Choroid plexus epithelial cell (primary cell): ENCODE data around the gene NEDD4.

Experiments used
- DNase-seq: peaks from one replicate; pipeline ENCODE4 v3.0.0-alpha.2; 2010; ENCODE audit warnings: low read depth
- H3K4me3 ChIP-seq: 2 replicates; pipeline ENCODE4 v1.5.1; 2011; ENCODE audit warnings: low read depth, mild to moderate bottlenecking, control low read depth, low read length, moderate library complexity
- TF ChIP-seq, protein P1 (sequence below): conservative IDR thresholded peaks from 2 replicates; pipeline ENCODE4 v1.5.1; 2011; ENCODE audit warnings: low read depth, mild to moderate bottlenecking, control low read depth, inconsistent platforms, low read length, moderate library complexity

The NEDD4 gene

DNA sequence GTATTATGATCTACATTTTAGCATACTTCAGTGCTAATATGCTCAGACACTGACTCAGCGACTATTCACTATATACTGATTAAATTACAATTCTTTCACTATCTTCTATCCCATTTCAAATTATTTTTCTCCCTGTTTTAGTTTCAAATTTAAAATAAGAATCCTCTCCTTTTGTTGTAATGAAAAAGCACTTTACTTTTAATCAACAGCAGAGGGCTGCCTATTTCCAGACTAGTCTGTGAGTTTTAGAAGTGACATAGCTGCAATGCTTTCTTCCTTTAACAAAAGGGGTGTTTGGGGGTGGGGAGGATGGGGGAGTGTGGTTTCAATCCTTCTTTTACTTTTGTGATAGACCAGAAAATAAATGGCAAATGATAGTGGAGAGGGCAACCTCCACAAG, 2.4 kb downstream of the NEDD4 start:
- DNase-seq, result no peak
- TF ChIP-seq, protein P1, sequence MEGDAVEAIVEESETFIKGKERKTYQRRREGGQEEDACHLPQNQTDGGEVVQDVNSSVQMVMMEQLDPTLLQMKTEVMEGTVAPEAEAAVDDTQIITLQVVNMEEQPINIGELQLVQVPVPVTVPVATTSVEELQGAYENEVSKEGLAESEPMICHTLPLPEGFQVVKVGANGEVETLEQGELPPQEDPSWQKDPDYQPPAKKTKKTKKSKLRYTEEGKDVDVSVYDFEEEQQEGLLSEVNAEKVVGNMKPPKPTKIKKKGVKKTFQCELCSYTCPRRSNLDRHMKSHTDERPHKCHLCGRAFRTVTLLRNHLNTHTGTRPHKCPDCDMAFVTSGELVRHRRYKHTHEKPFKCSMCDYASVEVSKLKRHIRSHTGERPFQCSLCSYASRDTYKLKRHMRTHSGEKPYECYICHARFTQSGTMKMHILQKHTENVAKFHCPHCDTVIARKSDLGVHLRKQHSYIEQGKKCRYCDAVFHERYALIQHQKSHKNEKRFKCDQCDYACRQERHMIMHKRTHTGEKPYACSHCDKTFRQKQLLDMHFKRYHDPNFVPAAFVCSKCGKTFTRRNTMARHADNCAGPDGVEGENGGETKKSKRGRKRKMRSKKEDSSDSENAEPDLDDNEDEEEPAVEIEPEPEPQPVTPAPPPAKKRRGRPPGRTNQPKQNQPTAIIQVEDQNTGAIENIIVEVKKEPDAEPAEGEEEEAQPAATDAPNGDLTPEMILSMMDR, result peak; percentile 8

DNA sequence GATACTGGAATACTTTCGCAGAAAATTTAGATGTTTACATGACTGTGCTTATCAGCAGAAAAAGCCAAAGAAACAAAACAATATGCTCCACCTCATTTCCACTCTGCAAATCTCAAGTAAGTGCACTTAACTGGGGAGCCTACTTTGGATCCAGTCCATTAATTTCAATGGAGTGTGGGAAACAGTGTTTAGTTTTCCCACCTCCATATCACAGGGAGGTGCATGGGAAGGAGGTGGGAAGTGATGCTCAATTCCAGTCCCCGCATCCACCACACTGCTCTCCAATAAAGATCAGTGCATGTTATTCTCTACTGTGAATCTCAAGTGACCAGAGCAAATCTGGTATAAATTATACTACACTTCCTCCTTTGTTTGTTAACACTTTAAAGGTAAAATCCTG, 2.9 kb downstream of the NEDD4 start:
- no peak for DNase-seq
- TF ChIP-seq, protein P1, result no peak
- no peak overlapping the region for H3K4me3 ChIP-seq

More for the DNA sequence above, 2.4 kb downstream of the NEDD4 start:
- H3K4me3 ChIP-seq, result no peak overlapping the region

DNA sequence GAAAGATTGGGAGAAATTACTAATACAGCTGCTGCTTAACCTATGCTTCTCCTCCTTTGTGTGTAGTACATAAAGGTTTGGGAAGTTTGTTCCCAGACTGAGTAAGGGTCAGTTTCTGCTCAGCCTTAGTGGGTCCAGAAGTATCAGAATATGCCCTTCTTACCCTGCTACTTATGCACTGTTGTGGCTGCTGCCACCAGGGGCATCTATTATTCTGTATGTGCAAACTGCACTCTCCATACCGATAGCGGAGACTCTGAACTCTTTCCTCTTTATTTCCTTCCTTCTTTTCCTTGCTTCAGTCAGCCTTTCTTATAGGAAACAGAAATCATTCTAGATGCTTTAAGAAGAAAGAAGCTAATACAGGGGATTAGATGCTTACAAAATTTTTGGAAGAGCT, 4.0 kb downstream of the NEDD4 start:
- TF ChIP-seq, protein P1, result peak; percentile 26
- no peak overlapping the region for H3K4me3 ChIP-seq
- no peak for DNase-seq

DNA sequence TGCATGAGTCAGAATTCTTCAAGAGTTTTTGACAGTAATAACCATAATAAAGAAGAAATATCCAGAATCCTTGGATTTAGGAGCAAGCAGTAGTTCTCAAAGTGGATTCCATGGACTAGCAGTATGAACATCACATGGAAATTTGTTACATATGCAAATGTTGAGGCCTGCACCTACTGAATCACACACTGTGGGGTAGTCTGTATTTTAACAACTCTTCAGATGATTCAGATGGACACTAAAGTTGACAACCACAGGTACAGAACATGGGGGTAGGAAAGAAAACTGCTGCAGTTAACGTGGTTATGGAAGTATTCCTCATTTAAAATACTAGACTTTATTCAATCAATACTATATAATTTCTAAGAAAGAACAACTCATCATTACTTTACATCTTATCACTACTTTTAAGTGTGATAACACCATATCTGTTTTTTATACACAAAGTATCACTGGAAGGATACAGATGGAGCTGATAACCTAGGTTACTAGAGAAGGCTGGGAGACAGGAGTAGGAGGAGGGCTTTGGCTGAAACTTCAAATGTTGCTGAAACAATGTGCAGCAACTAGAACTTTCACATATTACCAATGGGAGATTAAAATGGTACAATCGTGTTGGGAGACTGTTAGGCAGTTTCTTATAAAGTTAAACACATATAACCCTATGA, 11.7 kb downstream of the NEDD4 start:
- H3K4me3 ChIP-seq, result no peak overlapping the region
- TF ChIP-seq, protein P1, result no peak
- DNase-seq, result no peak

DNA sequence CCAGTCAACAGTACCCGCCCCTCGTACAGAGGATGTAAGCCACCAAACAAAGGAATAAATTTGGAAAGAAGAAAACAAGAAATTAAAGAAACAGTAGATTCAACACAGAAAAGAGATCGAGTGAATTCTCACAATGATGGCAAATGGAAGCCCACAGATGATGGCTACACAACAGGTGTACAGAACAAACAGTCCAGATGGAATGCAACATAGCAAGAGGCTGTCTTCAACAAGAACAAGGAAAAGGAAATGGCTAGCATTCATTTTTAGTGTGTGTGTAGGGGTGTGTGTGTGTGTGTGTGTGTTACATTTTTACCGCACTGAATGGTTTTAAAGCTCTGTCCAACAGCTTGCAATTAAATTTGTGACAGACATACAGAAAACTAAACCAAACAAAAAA, 12.9 kb downstream of the NEDD4 start:
- no peak for DNase-seq
- TF ChIP-seq, protein P1, result no peak

DNA sequence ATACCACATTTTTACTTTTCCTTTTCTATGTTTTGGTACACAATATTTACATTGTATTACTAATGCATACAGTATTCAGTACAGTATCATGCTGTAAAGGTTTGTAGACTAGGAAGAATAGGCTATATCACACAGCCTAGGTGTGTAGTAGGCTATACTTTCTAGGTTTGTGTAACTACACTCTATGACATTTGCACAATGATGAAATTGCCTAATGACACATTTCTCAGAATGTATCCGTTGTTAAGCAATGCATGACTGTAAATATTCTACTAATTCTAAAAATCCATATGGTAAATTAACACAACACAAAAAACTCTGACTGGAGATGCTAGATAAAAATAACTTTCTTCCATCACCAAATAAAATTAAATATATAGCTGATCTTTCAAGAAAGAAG, 16.2 kb downstream of the NEDD4 start:
- TF ChIP-seq, protein P1, result no peak
- H3K4me3 ChIP-seq, result no peak overlapping the region
- no peak for DNase-seq

More for the DNA sequence above, 12.9 kb downstream of the NEDD4 start:
- H3K4me3 ChIP-seq, result no peak overlapping the region

DNA sequence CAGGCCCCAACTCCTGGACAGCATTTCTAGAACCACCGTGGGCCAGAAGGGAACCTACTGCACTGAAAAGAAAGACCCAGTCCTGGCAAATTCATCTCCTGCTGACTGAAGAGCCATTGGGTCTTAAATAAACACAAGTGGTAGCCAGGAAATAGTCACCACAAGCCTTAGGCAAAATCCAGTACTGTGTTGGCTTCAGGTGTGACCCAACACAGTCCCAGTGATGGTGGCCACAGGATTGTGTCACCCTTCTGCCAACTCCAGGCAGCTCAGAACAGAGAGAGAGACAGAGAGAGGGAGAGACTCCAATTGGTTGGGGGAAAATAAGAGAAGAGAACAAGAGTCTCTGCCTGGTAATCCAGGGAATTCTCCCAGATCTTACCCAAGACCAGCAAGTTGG, 23.1 kb downstream of the NEDD4 start:
- TF ChIP-seq, protein P1, result no peak
- no peak overlapping the region for H3K4me3 ChIP-seq
- no peak for DNase-seq
